Measurements from ENCODE around the gene CRACR2B. TPM values are rescaled to one million over a fixed set of nuclear protein-coding genes. Genes with fewer than 3 reads are reported as not detected.

Gene CRACR2B
- total and polyA plus RNA-seq, 10 of the 15 experiments (the other 5 are each of a cell fraction or from before 2014, with no cell fraction given): 0.10 to 33.7 (median 12.7) TPM

- TF ChIP-seq POLR2AphosphoS2 (IDR thresholded peaks at IDR 0.05; ENCODE audit: low read depth, low read length) (peak; percentile 26; the same call in 1 of the 2 replicates), KLF5 (IDR thresholded peaks at IDR 0.05; ENCODE audit: partially characterized antibody) (no peak), RUNX3 (IDR thresholded peaks at IDR 0.05; ENCODE audit: low read length) (no peak), SKIL (IDR thresholded peaks at IDR 0.05; ENCODE audit: low read depth, poor library complexity, severe bottlenecking) (no peak), EED (IDR thresholded peaks at IDR 0.05; ENCODE audit: low read depth) (no peak), TAF1 (IDR thresholded peaks at IDR 0.05; ENCODE audit: borderline replicate concordance, low read depth, low read length) (no peak), MEF2B (IDR thresholded peaks at IDR 0.05; ENCODE audit: partially characterized antibody, poor library complexity, severe bottlenecking) (no peak), MLLT1 (IDR thresholded peaks at IDR 0.05) (0 out of 2 replicates have a peak, but pooled peaks have one; percentile 23), IKZF1 (conservative IDR thresholded peaks at IDR 0.05) (0 out of 2 replicates have a peak, but pooled peaks have one; percentile 6), ZNF217 (IDR thresholded peaks at IDR 0.05) (no peak), E4F1 (IDR thresholded peaks at IDR 0.05; ENCODE audit: borderline replicate concordance, partially characterized antibody) (no peak), KAT2A (conservative IDR thresholded peaks at IDR 0.05; ENCODE audit: control insufficient read depth, low read depth, low read length) (no peak), MYB (IDR thresholded peaks at IDR 0.05; ENCODE audit: borderline replicate concordance, low read depth, low read length) (no peak), TCF12 (IDR thresholded peaks at IDR 0.05; ENCODE audit: low read depth, low read length) (0 out of 2 replicates have a peak, but pooled peaks have one; percentile 5), PML (IDR thresholded peaks at IDR 0.05; ENCODE audit: low read length) (no peak), IRF4 (IDR thresholded peaks at IDR 0.05; ENCODE audit: low read depth, low read length) (no peak), SMAD1 (IDR thresholded peaks at IDR 0.05; ENCODE audit: low read depth, partially characterized antibody) (no peak), BHLHE40 (IDR thresholded peaks at IDR 0.05; ENCODE audit: borderline replicate concordance in 1 of 2, low read depth in 2 of 2, low read length in 1 of 2) (peak; percentile 89 to 95), CBX5 (IDR thresholded peaks at IDR 0.05; ENCODE audit: low read depth) (no peak), SP1 (IDR thresholded peaks at IDR 0.05; ENCODE audit: low read depth, low read length) (no peak)
Observed at GRCh38 chr11:794766-795633, 32.7 kb upstream of the CRACR2B start (continued).
